Activated gamma-delta T cell (primary cell): ENCODE measurements around the gene ETFB.

ENCODE experiments used
- DNase-seq: peaks from one replicate; lab custom pipeline; 2025; lab: John Stamatoyannopoulos, UW

Gene ETFB

DNA sequence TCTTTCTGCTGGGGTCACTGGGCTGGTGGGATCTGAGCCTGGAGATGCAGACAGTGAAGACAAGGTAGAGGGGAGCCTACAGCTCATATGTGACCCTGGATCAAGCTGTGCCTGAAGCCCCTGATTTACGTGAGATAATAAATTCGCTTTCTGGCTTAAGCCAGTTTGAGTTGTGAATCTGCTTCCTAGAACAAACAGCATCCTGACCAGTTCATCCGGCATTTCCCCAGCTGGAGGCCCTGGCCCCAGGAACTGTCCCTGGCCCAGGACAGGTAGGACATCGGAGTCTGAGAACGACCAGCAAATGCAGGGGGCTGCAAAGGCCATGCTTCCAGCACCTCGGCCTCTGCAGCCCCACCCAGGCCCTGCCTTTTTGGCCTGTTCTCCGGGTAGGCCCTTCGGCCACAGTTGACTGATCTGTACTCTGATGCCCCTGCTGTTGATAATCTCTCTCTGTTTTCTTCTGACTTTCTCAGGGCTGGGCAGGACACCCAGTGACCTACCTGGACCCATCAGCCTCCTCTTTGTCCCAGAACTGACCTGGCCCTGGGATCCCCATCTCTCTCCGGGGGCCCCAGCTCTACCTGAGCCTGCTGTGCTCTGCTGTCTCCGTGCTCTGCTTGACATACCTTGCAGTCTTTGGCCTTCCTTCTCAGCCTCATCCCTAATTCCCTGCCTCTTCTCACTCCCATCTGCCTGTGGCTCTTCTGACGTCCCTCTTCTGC lies 14.8 kb downstream of the ETFB start:
- DNase-seq, result no peak

DNA sequence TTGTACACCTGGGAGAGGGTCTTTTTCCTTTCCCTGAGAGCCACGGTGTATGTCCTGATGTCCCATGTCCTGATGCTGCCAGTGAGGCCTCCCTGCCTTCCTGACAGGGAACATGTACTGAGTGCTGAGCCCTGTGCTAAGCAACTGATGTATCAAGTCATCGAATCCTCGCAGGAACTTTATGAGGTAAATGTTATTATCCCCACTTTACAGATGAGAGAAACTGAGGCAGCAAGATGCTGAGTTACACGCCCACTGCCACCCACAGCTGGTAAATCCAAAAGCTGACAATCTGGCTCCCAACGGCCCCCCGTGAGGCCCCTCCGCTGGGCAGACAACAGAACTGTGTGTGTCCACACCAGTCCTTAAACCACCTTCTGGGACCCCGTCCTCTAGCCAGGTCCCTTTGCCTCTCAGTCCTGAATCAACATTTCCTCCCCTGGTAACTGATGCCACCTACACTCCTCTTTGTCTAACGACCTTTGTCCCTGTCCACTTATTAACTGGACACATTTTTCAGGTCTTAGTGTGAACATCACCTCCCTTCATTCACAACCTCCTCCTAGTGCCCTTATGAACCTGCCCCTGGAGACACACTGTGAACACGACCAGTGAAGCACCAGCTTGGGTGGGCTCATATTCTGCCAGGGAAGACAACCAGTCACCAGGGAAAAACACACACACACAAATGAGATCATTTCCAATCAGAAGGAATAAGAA lies 18.8 kb downstream of the ETFB start:
- no peak for DNase-seq

DNA sequence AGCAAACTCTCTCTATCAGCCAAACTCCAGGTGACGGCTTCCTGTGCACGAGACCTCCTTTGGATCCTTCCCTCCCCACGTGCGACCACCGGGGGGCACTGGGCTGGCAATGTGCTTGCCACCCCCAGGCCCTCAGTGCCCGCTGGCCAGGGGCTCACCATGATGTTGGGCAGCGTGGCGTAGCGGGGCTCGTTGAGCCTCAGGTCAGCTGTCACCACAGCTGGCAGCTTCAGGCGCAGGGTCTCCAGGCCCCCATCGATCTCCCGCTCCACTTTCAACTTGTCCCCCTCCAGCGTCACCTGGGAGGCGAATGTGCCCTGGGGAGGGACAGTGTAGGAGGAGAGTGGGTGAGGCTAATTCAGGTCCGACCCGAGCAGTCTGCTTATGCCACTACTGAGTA lies 19.4 kb downstream of the ETFB start:
- no peak for DNase-seq

DNA sequence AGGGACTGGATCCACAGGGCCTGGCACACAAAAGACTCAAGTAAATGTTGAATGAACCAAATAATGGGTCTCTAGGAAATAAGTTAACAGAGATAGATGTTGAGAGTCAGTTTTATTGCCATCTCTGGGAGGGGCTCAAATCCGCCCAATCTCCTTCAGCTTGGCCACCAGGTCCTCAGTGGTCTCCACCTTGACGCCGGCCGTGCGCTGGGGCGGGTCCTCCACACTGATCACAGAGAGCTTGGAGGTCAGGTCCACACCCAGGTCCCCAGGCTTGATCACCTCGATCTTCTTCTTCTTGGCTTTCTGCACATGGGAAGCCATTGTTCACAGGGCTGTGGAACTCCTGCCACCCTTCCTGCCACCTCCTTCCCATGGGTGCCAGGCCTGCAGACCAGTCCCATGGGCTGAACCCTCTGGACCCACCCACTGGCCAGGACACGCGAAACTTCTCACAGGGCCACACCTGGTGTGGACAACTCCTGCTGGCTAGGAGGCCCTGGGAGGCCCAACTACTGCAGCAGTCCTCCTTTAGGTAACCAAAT lies 21.0 kb downstream of the ETFB start:
- DNase-seq, result no peak

DNA sequence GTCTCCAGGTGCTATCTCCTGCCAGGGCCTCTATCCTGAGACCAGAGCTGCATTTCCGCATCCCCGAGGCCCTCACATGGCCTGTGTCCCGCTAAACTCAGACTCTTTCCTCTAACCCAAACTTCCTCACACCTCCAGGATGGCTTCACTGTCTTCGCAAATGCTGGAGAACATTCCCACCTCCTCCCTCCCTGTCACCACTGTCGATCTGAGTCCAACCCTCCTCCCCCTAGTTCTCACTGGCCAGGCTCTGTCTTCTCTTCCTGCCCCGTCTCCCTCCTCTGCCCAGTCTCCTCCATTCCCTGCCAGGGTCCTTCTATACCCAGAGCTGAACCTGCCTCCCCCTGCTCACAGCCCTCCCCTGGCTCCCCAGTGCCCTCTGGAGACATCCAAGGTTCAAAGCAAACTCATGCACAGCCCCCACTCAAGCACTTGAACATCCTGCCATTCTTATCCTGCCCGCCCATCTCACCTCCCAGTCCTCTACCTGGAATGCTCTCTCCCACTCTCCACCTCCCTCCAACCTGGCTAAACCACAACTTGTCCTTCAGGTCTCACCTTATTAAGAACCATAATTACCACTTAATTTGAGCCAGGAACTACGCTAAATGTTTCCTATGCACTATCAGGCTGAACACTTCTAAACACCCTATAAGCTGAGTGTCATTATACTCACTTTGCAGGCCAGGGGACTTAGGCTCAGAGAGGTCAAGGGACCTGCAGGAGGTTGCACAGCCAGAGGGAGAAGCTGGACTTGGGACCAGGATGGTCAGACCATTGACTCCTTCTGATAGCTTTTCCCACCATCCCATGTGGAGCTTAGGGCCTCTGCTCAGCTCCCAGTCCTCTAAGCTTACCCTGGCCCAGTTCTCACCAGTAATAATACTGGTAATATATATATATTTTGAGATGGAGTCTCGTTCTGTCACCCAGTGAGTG lies 23.3 kb downstream of the ETFB start:
- DNase-seq, result no peak

DNA sequence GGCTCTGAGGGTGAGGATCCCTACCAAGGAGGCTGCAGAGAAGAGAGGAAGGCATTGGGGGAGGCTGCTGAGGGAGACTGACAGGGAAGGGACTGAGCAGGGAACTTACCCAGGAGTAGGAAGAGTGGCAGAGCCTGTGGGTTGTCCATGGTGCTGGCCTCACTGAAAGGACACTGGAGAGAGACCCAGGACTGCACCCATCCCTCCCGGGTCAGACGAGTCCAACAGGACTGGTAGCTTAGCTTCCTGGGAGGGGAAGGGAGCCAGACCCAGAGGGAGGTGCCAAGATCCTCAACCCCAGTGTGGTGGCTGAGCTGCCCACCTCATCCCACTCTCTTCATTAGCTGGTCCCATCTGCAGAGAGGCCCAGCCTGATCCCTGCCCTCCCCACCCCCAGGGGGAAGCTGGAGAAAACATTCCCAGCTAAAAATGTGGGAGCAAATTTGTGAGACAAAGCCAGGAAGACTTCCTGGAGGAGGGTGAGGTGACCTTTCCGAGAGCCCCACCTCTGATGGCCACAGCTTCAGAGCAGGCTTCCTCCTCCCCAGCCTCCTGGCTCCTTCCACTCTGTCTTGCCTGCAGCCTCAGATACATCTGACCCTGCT lies 24.1 kb downstream of the ETFB start, which contains the start of gene VSIG10L:
TSS of gene VSIG10L (minus strand) at position 164 of the 605 bp plus-strand sequence. CDS start at position 149, 15 bp downstream.
- DNase-seq, result no peak

DNA sequence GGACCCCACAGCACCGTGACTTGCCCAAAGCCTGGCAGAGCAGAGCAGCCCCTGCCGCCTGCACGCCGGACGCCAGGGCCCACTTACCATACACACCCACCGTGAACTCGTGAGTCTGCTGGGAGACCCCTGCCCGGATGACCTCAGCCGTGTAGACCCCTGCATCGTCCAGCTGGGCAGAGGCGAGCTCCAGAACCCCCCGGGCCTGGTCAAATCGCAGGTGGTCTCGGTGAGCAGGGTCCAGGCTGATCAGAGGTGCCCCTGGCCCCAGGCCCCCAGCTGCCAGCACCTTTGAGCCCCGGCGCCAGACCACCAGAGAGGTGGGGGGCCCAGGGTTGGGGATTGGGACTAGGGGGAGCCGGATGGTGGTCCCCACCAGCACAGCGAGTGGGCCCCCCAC lies 25.1 kb downstream of the ETFB start:
- no peak for DNase-seq

- DNase-seq, result peak; percentile 82
Measured at GRCh38 chr19:51339687-51340656, 26.2 kb downstream of the ETFB start.

DNA sequence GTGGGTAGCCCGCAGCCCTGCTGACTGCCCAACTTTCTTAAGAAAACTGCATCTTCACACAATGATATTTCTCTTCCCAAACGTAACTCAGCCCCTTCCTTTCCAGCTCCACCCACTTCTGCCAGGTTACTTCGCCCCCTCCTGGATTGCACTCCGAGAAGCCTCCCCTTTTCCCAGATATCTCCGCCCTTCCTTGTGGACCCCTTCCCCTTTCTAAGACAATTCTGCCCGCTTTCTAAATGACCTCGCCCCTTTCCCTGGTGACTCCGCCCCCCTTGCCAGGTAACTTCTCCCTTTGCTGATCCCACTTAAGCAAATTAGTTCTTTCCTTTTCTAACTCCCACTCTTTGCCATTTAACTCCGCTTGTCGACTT lies 26.9 kb downstream of the ETFB start:
- DNase-seq, result no peak

DNA sequence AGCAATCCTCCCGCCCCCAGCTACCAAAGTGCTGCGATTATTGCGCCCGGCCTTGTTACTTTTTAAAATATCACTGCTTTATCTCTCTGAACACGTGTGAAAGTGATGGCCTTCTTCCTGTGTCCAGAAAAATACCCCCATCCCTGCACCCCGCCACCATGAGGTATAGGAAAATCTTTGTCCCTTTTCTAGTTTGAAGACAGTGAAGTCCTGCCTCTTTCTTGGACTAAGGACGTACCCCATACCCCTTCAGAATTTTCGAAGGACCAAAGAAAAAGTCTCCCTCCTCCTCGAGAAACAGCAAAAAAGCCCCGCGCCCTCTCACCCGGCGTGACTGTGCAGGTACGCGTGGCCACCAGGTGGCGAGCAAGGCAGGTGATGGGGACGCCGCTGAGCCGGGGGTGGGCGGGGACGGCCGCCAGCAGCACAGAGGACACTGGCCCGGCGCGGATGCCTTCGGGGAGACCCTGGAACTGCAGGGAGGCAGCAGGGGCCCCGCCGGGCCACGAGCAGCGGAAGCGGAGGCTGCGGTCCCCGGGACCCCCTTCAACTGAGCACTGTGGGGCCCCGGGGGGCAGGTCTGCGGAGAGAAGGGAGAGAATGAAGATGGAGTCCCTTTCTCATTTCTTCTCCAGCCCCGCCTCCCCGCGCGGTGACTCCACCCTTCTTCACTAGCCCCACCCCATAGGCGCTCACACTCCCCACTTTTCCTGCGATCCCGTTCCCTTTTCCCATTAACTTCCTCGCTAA lies 27.4 kb downstream of the ETFB start:
- peak; percentile 66 for DNase-seq

- no peak for DNase-seq
Measured at GRCh38 chr19:51337861-51338562, 28.2 kb downstream of the ETFB start.

DNA sequence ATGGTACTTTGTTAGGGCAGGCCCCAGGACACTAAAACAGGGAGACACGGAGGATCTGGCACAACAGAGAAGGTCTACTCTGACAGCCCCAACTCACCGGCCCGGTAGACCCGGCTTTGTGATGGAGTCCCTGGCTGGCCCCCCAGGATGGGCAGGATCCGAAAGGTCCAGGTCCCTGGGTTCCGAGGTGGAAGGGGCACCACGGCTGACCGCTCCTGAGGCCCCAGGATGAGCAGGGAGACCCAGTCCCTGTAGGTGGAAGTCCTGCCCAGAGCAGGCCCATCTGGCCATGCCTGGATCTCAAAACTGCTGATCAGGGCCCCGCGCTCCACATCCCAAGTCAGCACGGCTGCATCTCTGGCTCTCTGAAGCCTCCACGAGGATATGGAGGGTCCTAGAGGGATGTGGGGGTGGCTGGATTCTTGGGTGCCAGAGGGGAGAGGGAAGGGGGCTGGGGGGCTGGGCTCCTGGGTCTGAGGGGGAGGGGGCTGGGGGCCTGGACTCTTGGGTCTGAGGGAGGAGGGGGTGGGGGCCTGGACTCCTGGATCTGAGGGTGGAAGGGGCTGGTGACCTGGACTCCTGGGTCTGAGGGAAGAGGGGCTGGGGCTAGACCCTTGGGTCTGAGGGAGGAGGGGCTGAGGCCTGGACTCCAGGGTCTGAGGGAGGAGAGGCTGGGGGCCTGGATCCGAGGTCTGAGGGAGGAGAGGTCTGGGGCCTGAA lies 28.9 kb downstream of the ETFB start:
- DNase-seq, result no peak

DNA sequence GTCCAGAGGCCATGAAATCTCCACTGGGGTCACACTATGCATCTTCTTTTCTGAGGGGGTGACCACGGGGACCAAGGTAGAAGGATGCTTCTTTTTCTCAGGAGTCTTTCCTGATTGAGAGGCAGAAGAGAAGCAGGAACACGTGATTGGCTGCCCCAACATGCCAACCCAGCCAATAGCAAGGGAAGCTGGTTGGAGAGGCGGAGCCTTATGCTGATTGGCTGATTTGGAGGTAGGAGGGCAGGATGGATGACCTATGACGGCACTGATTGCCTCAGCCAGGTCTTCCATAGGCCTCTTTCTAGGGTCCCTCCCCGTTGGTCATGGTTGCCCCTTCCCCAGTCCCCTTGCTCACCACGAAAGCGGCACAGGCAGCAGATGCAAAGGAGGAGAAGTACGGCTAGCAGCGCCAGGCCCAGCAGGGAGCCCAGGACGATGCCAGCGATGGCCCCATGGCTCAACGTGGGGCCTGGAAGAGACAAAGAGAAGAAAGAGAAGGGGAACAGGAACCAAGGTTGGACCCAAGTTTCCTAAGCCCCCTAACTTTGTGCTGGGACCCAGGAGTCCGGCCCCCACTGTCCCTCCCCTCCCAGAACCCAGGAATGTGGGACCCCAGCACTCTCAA lies 32.2 kb downstream of the ETFB start:
- DNase-seq, result no peak

DNA sequence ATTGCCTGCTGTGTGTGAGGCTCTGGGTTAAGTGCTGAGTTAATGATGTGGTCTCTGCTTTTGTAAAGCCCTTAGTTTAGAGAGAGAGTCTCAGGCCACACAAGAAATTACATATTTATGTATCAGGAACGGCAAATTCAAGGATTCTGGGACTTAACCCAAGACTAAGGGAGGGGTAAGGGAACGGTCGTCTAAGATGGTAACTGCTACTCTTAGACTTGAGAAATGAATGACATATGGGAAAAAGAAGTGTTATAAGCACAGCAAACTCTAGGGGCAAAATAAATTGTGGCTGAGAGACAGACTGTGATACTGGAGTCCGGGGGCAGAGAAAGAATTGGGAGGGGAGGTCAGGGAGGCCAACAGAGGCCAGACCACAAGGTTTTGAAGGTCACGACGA lies 34.5 kb downstream of the ETFB start:
- no peak for DNase-seq

GRCh38 chr19:51331193-51331592 lies 35.0 kb downstream of the ETFB start:
- DNase-seq, result no peak

DNA sequence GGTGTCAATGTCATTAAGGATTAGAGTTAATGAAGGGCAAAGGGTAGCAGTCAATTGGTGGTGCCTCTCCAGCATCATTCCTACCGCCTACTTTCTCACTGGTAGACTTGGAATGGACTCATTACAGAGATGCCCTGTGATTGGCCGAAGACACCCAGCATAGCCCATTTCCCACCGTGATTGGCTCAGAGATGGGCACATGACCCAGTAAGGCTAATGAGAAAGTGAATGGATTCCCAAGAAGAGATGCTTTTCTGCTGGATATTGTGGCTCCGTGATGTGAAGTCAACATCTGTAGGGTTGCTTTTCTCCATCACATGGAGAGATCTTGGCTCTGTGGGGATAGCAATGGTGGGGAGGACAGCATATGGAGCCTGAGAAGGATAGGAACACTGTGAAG lies 35.8 kb downstream of the ETFB start:
- DNase-seq, result no peak

- DNase-seq, result no peak
Measured at GRCh38 chr19:51329411-51329810, 36.8 kb downstream of the ETFB start.
